Suppressor macrophage treated with lipopolysaccharide for 4 hours (primary cell): Measurements from ENCODE around the gene RRBP1.

Source experiments
- DNase-seq: peaks from one replicate; pipeline ENCODE4 v3.0.0-alpha.2; 2020

Gene RRBP1

GRCh38 chr20:17568972-17569521 is 113.0 kb downstream of the RRBP1 start:
- DNase-seq: peak; percentile 37

- no peak for DNase-seq
Observed at GRCh38 chr20:17568045-17568788, 113.8 kb downstream of the RRBP1 start.

GRCh38 chr20:17566345-17566744 is 115.7 kb downstream of the RRBP1 start:
- DNase-seq: no peak

- no peak for DNase-seq
Observed at GRCh38 chr20:17565169-17565845, 116.7 kb downstream of the RRBP1 start.
